ENCODE measurements around the gene GPATCH4.

GPATCH4 gene

GRCh38 chr1:156601122-156601830 lies at the start of gene GPATCH4:
Gene GPATCH4, minus strand, starts transcription at chr1:156601479.
- H3K9me3 Mint-ChIP-seq = no peaks in the 10 kb centered on the region

GRCh38 chr1:156648951-156649350 lies 47.7 kb upstream of the GPATCH4 start:
- no peak overlapping the region for H3K27ac Mint-ChIP-seq
- no peaks in the 10 kb centered on the region for H3K36me3 Mint-ChIP-seq (ENCODE audit: low read depth)
- no peak overlapping the region for H3K4me3 Mint-ChIP-seq
- H3K9me3 Mint-ChIP-seq = no peaks in the 10 kb centered on the region
- H3K4me1 Mint-ChIP-seq (ENCODE audit: low read depth) = peaks cover 18% of the 10 kb centered on the region
- peaks cover 81% of the 10 kb centered on the region for H3K27me3 Mint-ChIP-seq (ENCODE audit: low read depth)

More at GRCh38 chr1:156601122-156601830, at the start of gene GPATCH4:
- peaks cover 18% of the 10 kb centered on the region for H3K36me3 Mint-ChIP-seq (ENCODE audit: low read depth)
- H3K4me3 Mint-ChIP-seq = peak within 1 kb of the TSS; percentile 99
- peak within 1 kb of the TSS; percentile 94 for H3K27ac Mint-ChIP-seq
- peaks cover 19% of the 10 kb centered on the region for H3K4me1 Mint-ChIP-seq (ENCODE audit: low read depth)
- no peaks in the 10 kb centered on the region for H3K27me3 Mint-ChIP-seq (ENCODE audit: low read depth)

- Mint-ChIP-seq H3K4me1 (ENCODE audit: low read depth) (peaks cover 23% of the 10 kb centered on the region), H3K4me3 (no peak overlapping the region), H3K9me3 (no peaks in the 10 kb centered on the region), H3K27ac (no peak overlapping the region), H3K27me3 (ENCODE audit: low read depth) (peaks cover 81% of the 10 kb centered on the region), H3K36me3 (ENCODE audit: low read depth) (peaks cover 3% of the 10 kb centered on the region)
Measured at GRCh38 chr1:156648496-156648895, 47.2 kb upstream of the GPATCH4 start.

DNA sequence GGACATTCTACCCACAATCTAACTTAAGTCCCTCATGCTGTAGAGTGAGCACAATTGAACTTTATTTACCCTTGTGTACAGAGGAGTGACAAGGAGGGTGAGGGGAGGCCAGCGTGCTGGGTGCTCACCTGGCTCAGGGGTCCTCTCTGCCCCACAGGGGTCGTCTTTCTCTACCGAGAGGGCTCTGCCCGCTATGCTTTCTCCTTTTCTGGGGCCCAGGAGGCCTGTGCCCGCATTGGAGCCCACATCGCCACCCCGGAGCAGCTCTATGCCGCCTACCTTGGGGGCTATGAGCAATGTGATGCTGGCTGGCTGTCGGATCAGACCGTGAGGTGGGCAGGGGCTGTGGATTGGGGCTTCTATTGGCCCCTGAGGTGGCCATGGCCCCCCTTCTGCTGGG lies 46.1 kb upstream of the GPATCH4 start:
- Mint-ChIP-seq H3K36me3 (ENCODE audit: low read depth) (peaks cover 6% of the 10 kb centered on the region), H3K27ac (no peak overlapping the region), H3K4me3 (no peak overlapping the region), H3K27me3 (ENCODE audit: low read depth) (peaks cover 82% of the 10 kb centered on the region), H3K4me1 (ENCODE audit: low read depth) (peaks cover 33% of the 10 kb centered on the region), H3K9me3 (no peaks in the 10 kb centered on the region)

- peaks cover 32% of the 10 kb centered on the region for H3K4me1 Mint-ChIP-seq (ENCODE audit: low read depth)
- peaks cover 6% of the 10 kb centered on the region for H3K36me3 Mint-ChIP-seq (ENCODE audit: low read depth)
- H3K27ac Mint-ChIP-seq = no peak overlapping the region
- peaks cover 80% of the 10 kb centered on the region for H3K27me3 Mint-ChIP-seq (ENCODE audit: low read depth)
- no peaks in the 10 kb centered on the region for H3K9me3 Mint-ChIP-seq
- H3K4me3 Mint-ChIP-seq = no peak overlapping the region
Measured at GRCh38 chr1:156646738-156647211, 45.5 kb upstream of the GPATCH4 start.

DNA sequence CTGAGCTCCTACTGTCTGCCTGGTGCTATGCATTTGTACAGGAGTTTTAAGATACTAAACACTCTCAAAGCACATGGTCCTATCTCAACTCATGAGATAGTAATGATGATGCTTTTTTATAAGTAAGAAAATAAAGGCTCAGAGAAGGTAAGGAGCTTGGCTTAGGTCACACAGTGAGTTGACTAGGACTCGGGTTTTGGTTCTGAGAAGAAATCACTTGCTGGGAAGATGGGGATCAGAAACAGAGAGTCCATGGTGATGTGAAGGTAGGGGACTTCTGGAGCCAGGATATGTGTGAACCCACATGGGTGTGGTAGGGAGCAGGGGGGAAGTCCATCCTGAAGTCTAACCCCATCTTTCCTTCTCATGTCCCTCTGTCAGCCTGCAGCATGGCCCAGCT lies 44.4 kb upstream of the GPATCH4 start:
- peaks cover 38% of the 10 kb centered on the region for H3K4me1 Mint-ChIP-seq (ENCODE audit: low read depth)
- peaks cover 85% of the 10 kb centered on the region for H3K27me3 Mint-ChIP-seq (ENCODE audit: low read depth)
- H3K36me3 Mint-ChIP-seq (ENCODE audit: low read depth) = peaks cover 6% of the 10 kb centered on the region

GRCh38 chr1:156645056-156645455 lies 43.8 kb upstream of the GPATCH4 start:
- Mint-ChIP-seq H3K27me3 (ENCODE audit: low read depth) (peaks cover 86% of the 10 kb centered on the region), H3K4me1 (ENCODE audit: low read depth) (peaks cover 38% of the 10 kb centered on the region), H3K36me3 (ENCODE audit: low read depth) (peaks cover 6% of the 10 kb centered on the region), H3K4me3 (no peak overlapping the region), H3K9me3 (no peaks in the 10 kb centered on the region), H3K27ac (no peak overlapping the region)

More for the DNA sequence above, 44.4 kb upstream of the GPATCH4 start:
- Mint-ChIP-seq H3K4me3 (no peak overlapping the region), H3K9me3 (no peaks in the 10 kb centered on the region), H3K27ac (no peak overlapping the region)

GRCh38 chr1:156644640-156645039 lies 43.4 kb upstream of the GPATCH4 start:
- Mint-ChIP-seq H3K27me3 (ENCODE audit: low read depth) (peaks cover 86% of the 10 kb centered on the region), H3K4me1 (ENCODE audit: low read depth) (peaks cover 38% of the 10 kb centered on the region), H3K36me3 (ENCODE audit: low read depth) (peaks cover 6% of the 10 kb centered on the region), H3K9me3 (no peaks in the 10 kb centered on the region), H3K27ac (no peak overlapping the region), H3K4me3 (no peak overlapping the region)

GRCh38 chr1:156644146-156644545 lies 42.9 kb upstream of the GPATCH4 start:
- Mint-ChIP-seq H3K4me3 (no peak overlapping the region), H3K36me3 (ENCODE audit: low read depth) (peaks cover 6% of the 10 kb centered on the region), H3K27me3 (ENCODE audit: low read depth) (peaks cover 87% of the 10 kb centered on the region), H3K27ac (no peak overlapping the region), H3K9me3 (no peaks in the 10 kb centered on the region), H3K4me1 (ENCODE audit: low read depth) (peaks cover 38% of the 10 kb centered on the region)

GRCh38 chr1:156643778-156644092 lies 42.5 kb upstream of the GPATCH4 start:
- peak overlapping the region; percentile 14 for H3K27ac Mint-ChIP-seq
- peaks cover 87% of the 10 kb centered on the region for H3K27me3 Mint-ChIP-seq (ENCODE audit: low read depth)
- no peaks in the 10 kb centered on the region for H3K9me3 Mint-ChIP-seq
- peak overlapping the region; percentile 38 for H3K4me3 Mint-ChIP-seq
- peaks cover 6% of the 10 kb centered on the region for H3K36me3 Mint-ChIP-seq (ENCODE audit: low read depth)
- peaks cover 38% of the 10 kb centered on the region for H3K4me1 Mint-ChIP-seq (ENCODE audit: low read depth)

DNA sequence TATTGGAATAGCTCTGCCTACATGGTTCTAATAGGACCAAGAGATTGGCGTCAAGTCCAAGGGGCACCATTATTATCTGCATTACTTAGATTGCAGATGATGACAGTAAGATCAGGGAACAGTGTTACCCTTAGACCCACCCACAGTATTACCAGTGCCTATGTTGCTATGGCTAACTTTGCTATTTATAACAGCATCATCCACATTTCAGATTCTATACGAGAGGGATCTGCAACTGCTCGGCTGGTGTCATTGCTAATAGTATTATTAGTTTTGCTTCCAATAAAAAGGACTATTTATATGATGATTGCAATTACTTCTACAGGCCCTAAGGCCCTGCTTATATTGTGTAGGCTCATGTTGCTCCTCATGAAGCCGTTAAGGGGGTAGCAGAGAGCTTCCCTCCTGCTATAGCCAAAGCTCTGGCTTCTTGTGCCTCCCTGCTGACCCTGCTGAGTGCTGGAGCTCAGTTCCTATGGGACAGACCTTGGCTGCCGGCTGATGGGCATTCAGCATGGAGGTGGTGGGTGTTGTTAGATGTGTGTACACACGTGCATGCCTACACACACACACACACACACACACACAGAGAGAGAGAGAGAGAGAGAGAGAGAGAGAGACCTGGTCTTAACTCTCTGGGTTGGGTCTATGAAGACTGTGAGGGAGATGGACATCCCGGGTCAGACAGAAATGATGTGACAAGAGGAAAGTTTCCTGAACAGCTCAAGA lies 41.9 kb upstream of the GPATCH4 start:
- Mint-ChIP-seq H3K4me3 (peak overlapping the region; percentile 38), H3K9me3 (no peaks in the 10 kb centered on the region), H3K4me1 (ENCODE audit: low read depth) (peaks cover 38% of the 10 kb centered on the region), H3K27ac (peak overlapping the region; percentile 14), H3K27me3 (ENCODE audit: low read depth) (peaks cover 87% of the 10 kb centered on the region), H3K36me3 (ENCODE audit: low read depth) (peaks cover 6% of the 10 kb centered on the region)

- Mint-ChIP-seq H3K36me3 (ENCODE audit: low read depth) (peaks cover 6% of the 10 kb centered on the region), H3K4me3 (no peak overlapping the region), H3K4me1 (ENCODE audit: low read depth) (peaks cover 38% of the 10 kb centered on the region), H3K9me3 (no peaks in the 10 kb centered on the region), H3K27ac (no peak overlapping the region), H3K27me3 (ENCODE audit: low read depth) (peaks cover 84% of the 10 kb centered on the region)
Measured at GRCh38 chr1:156642265-156643048, 41.2 kb upstream of the GPATCH4 start.

- Mint-ChIP-seq H3K4me3 (peak within 1 kb of the TSS; percentile 54), H3K27ac (no peak within 1 kb of the TSS), H3K27me3 (ENCODE audit: low read depth) (peaks cover 83% of the 10 kb centered on the region), H3K36me3 (ENCODE audit: low read depth) (peaks cover 6% of the 10 kb centered on the region), H3K4me1 (ENCODE audit: low read depth) (peaks cover 38% of the 10 kb centered on the region), H3K9me3 (no peaks in the 10 kb centered on the region)
Measured at GRCh38 chr1:156641761-156642264, 40.5 kb upstream of the GPATCH4 start, which contains the start of gene BCAN. Gene BCAN, plus strand, starts transcription at chr1:156642117. Its CDS starts 3,938 bp downstream, at chr1:156646055.

Measured in T-helper 1 cell treated with Interleukin-12 subunit alpha and Interleukin-12 subunit beta and Interleukin-4 antibody, amounts not matched to agents 30 μg/mL and 1 μg/mL, for 36 hours (primary cell).